HepG2 (cell line): ENCODE measurements around the gene TP53. TPM values are rescaled to one million over a fixed set of nuclear protein-coding genes. Genes with fewer than 3 reads are reported as not detected.
A peak's percentile ranks its signal among the peaks of the same experiment; 100 is the strongest.

Experiments
- BRD4 ChIP-seq: sonication (generic); formaldehyde crosslinking; IDR thresholded peaks from 2 replicates; pipeline ENCODE4 v1.4.0; 2020; ENCODE audit warnings: missing genetic modification reagents
- CENPX ChIP-seq: sonication (generic); formaldehyde crosslinking; IDR thresholded peaks from 2 replicates; pipeline ENCODE4 v1.9.0; 2021; ENCODE audit warnings: mild to moderate bottlenecking, missing genetic modification reagents, moderate library complexity
- ELK4 ChIP-seq: sonication (generic); formaldehyde crosslinking; IDR thresholded peaks from 2 replicates; pipeline ENCODE4 v1.9.0; 2021; ENCODE audit warnings: missing genetic modification reagents, borderline replicate concordance
- FOXO1 ChIP-seq: sonication (generic); formaldehyde crosslinking; IDR thresholded peaks from 2 replicates; pipeline ENCODE4 v1.4.0; 2020; ENCODE audit warnings: missing genetic modification reagents
- GTF3A ChIP-seq: sonication (generic); formaldehyde crosslinking; conservative IDR thresholded peaks from 2 replicates; pipeline ENCODE4 v1.4.0; 2020; ENCODE audit warnings: mild to moderate bottlenecking, missing genetic modification reagents
- HMGXB3 ChIP-seq: sonication (generic); formaldehyde crosslinking; IDR thresholded peaks from 2 replicates; pipeline ENCODE4 v1.4.0; 2020; ENCODE audit warnings: missing genetic modification reagents, borderline replicate concordance
- KAT7 ChIP-seq: IDR thresholded peaks from 2 replicates; pipeline ENCODE4 v1.6.1; 2018; ENCODE audit warnings: borderline replicate concordance, missing compliant biosample characterization
- MATR3 ChIP-seq: sonication (generic); formaldehyde crosslinking; IDR thresholded peaks from 2 replicates; pipeline ENCODE4 v1.4.0; 2020; ENCODE audit warnings: missing genetic modification reagents
- MLX ChIP-seq: IDR thresholded peaks from 2 replicates; pipeline ENCODE4 v1.6.1; 2016
- TAF15 ChIP-seq: fragments of 200-400 bp; formaldehyde crosslinking; IDR thresholded peaks from one replicate; pipeline ENCODE4 v1.6.1; 2018; ENCODE audit warnings: mild to moderate bottlenecking, low read depth, low read length; ENCODE audit not compliant: poor library complexity, severe bottlenecking
- TGIF2 ChIP-seq: IDR thresholded peaks from 2 replicates; pipeline ENCODE4 v1.6.1; 2016; ENCODE audit warnings: control low read depth, missing compliant biosample characterization
- THYN1 ChIP-seq: sonication (generic); formaldehyde crosslinking; IDR thresholded peaks from 2 replicates; pipeline ENCODE4 v1.8.1; 2023; ENCODE audit warnings: low read depth, mild to moderate bottlenecking, moderate library complexity, missing genetic modification reagents, borderline replicate concordance
- ZBTB7B ChIP-seq: sonication (generic); formaldehyde crosslinking; IDR thresholded peaks from 2 replicates; pipeline ENCODE4 v1.4.0; 2020; ENCODE audit warnings: missing genetic modification reagents
- ZFP1 ChIP-seq: IDR thresholded peaks from 2 replicates; pipeline ENCODE4 v1.6.1; 2016
- ZNF329 ChIP-seq: sonication (generic); formaldehyde crosslinking; IDR thresholded peaks from 2 replicates; pipeline ENCODE4 v1.9.0; 2021; ENCODE audit warnings: low read depth, mild to moderate bottlenecking, missing genetic modification reagents
- ZNF496 ChIP-seq: sonication (generic); formaldehyde crosslinking; IDR thresholded peaks from 2 replicates; pipeline ENCODE4 v1.8.1; 2023; ENCODE audit warnings: mild to moderate bottlenecking, moderate library complexity, missing genetic modification reagents; ENCODE audit not compliant: insufficient replicate concordance
- ZNF546 ChIP-seq: sonication (generic); formaldehyde crosslinking; conservative IDR thresholded peaks from 2 replicates; pipeline ENCODE4 v1.8.1; 2023; ENCODE audit warnings: mild to moderate bottlenecking, missing genetic modification reagents
- ZNF773 ChIP-seq: sonication (generic); formaldehyde crosslinking; IDR thresholded peaks from 2 replicates; pipeline ENCODE4 v1.4.0; 2020; ENCODE audit warnings: missing genetic modification reagents, borderline replicate concordance
- ZNF781 ChIP-seq: sonication (generic); formaldehyde crosslinking; IDR thresholded peaks from 2 replicates; pipeline ENCODE4 v1.5.1; 2020; ENCODE audit warnings: borderline replicate concordance, mild to moderate bottlenecking, missing genetic modification reagents; ENCODE audit errors: not compliant biosample characterization
- polyA plus RNA-seq, 8 experiments: library from polyadenylated mRNA; depleted of rRNA in 3 of 8; stranded (reverse) in 7 of 8; unstranded in 1 of 8; fragments of >200 nt; fragmentation: Illumina TruSeq in 4 of 8; extraction: Trizol in 4 of 8; gene quantifications; 2 replicates each; pipeline versions ENCODE4 v1.2.1 to v1.2.3, GENCODE V29; 2011 to 2016; ENCODE audit warnings: low read depth in 4 of 8, missing spikeins in 1 of 8, mixed read lengths in 1 of 8; ENCODE audit not compliant: insufficient read depth in 1 of 8
- total RNA-seq, 5 experiments: library from RNA; depleted of rRNA; stranded (reverse); fragments of >200 nt; fragmentation: Illumina TruSeq; extraction: Trizol; gene quantifications; 2 replicates each; pipeline ENCODE4 v1.2.3, GENCODE V29; 2016; ENCODE audit warnings: low read depth in 1 of 5

The TP53 gene
- total and polyA plus RNA-seq, 2 of the 13 experiments (the other 11 are each of a cell fraction or from before 2014, with no cell fraction given) = 17.1 to 29.9 TPM

GRCh38 chr17:7686222-7687071 is 843 bp downstream of the TP53 start (continued):
- no peak for TF ChIP-seq ZNF329 (CRISPR knock-in tag)
- TF ChIP-seq ZNF546 (CRISPR knock-in tag) = 0 out of 2 replicates have a peak, but pooled peaks have one; percentile 63
- TF ChIP-seq CENPX (CRISPR knock-in tag) = no peak
- TF ChIP-seq TGIF2 = no peak
- TF ChIP-seq HMGXB3 (CRISPR knock-in tag) = no peak
- TF ChIP-seq TAF15 = no peak
- no peak; the same call in 1 of the 2 replicates for TF ChIP-seq BRD4
- no peak for TF ChIP-seq KAT7 (CRISPR knock-in tag)
- no peak for TF ChIP-seq ZNF781 (CRISPR knock-in tag)
- no peak for TF ChIP-seq FOXO1
- TF ChIP-seq ELK4 (CRISPR knock-in tag) = no peak
- no peak for TF ChIP-seq MLX (CRISPR knock-in tag)
- no peak for TF ChIP-seq ZNF496 (CRISPR knock-in tag)
- no peak for TF ChIP-seq ZBTB7B (CRISPR knock-in tag)
- TF ChIP-seq THYN1 = no peak
- TF ChIP-seq ZFP1 (CRISPR knock-in tag) = no peak
- 0 out of 2 replicates have a peak, but pooled peaks have one; percentile 47 for TF ChIP-seq ZNF773 (CRISPR knock-in tag)
- TF ChIP-seq GTF3A = no peak
- TF ChIP-seq MATR3 = no peak
